Left colon (tissue), 2 donors: Measurements from ENCODE around the gene C6. TPM values are rescaled to one million over a fixed set of nuclear protein-coding genes. Genes with fewer than 3 reads are reported as not detected.
A peak's percentile ranks its signal among the peaks of the same experiment; 100 is the strongest.

Source experiments
- ATAC-seq: fragments of 200-7000 bp; cut with Tn5 transposase; one replicate; pipeline ENCODE4 v1.9.1; 2020; ENCODE audit warnings: mild to moderate bottlenecking, moderate library complexity
- DNase-seq, 2 donors: peaks; one replicate each; pipeline ENCODE4 v3.0.0-alpha.2; 2020
- intact Hi-C, 2 donors: fragments of 100-400 bp; cut with DNase I in 1 of 2; cut with micrococcal nuclease in 1 of 2; formaldehyde crosslinking; loops; one replicate each; pipeline versions ENCODE4 v1.11.2 to v1.14.0; 2022; cut with DNase I, micrococcal nuclease
- total RNA-seq, 2 donors: library from RNA; stranded (reverse); fragmentation: NEBNext Ultra II Directional; extraction: Animal tissue kit (Norgen Biotek cat#: 25700); gene quantifications; one replicate each; pipeline ENCODE4 v1.2.1, GENCODE V29; 2021
- donor health status: DM: no; HTN: no; CAD: no.
- donor health status: DM: yes; HTN: yes; CAD: no.

Gene C6
- total RNA-seq, 2 donors from 2014 or later: 0.92 to 1.0 TPM

- DNase-seq: no peak
- intact Hi-C loops: no loop called here
- no peak for ATAC-seq
These were observed 61.8 kb downstream of the C6 start for GRCh38 chr5:41151564-41151963.

- ATAC-seq: no peak
- no peak for DNase-seq
- intact Hi-C loops: no loop called here
These were observed 64.9 kb downstream of the C6 start for GRCh38 chr5:41148448-41148847.

GRCh38 chr5:41145306-41145705 lies 68.0 kb downstream of the C6 start:
- no peak for ATAC-seq
- no peak for DNase-seq
- intact Hi-C loops: no loop called here

- ATAC-seq: peak; percentile 24
- no peak for DNase-seq
- intact Hi-C loops: no loop called here
These were observed 70.0 kb downstream of the C6 start for GRCh38 chr5:41143131-41143901.

GRCh38 chr5:41127967-41128690 lies 85.2 kb downstream of the C6 start:
- intact Hi-C loops: no loop called here
- no peak for ATAC-seq
- DNase-seq: no peak

GRCh38 chr5:41122459-41122858 lies 90.9 kb downstream of the C6 start:
- DNase-seq (no peak), ATAC-seq (no peak)
- intact Hi-C loops: no loop called here

- DNase-seq (no peak), ATAC-seq (no peak)
- intact Hi-C loops: no loop called here
These were observed 92.7 kb downstream of the C6 start for GRCh38 chr5:41120600-41120999.

GRCh38 chr5:41118177-41118576 lies 95.2 kb downstream of the C6 start:
- ATAC-seq: no peak
- intact Hi-C loops: no loop called here

GRCh38 chr5:41115281-41115680 lies 98.1 kb downstream of the C6 start:
- ATAC-seq: no peak
- no peak for DNase-seq
- intact Hi-C loops: no loop called here

More at GRCh38 chr5:41118177-41118576, 95.2 kb downstream of the C6 start:
- DNase-seq: no peak

GRCh38 chr5:41112486-41113455 lies 100.6 kb downstream of the C6 start:
- intact Hi-C loops: no loop called here
- no peak for ATAC-seq
- no peak for DNase-seq

- ATAC-seq (no peak), DNase-seq (no peak)
- intact Hi-C loops: no loop called here
These were observed 104.1 kb downstream of the C6 start for GRCh38 chr5:41109186-41109585.

- intact Hi-C loops: no loop called here
- no peak for ATAC-seq
- no peak for DNase-seq
These were observed 111.0 kb downstream of the C6 start for GRCh38 chr5:41102341-41102740.

- intact Hi-C loops: no loop called here
- DNase-seq (no peak), ATAC-seq (no peak)
These were observed 115.7 kb downstream of the C6 start for GRCh38 chr5:41097642-41098041.

- intact Hi-C loops: no loop called here
- DNase-seq: no peak
These were observed 117.8 kb downstream of the C6 start for GRCh38 chr5:41095324-41096101.

GRCh38 chr5:41094871-41095270 lies 118.5 kb downstream of the C6 start:
- ATAC-seq: no peak
- intact Hi-C loops: no loop called here
- no peak for DNase-seq

More at GRCh38 chr5:41095324-41096101, 117.8 kb downstream of the C6 start:
- no peak for ATAC-seq

- ATAC-seq (no peak), DNase-seq (no peak)
- intact Hi-C loops: no loop called here
These were observed 119.5 kb downstream of the C6 start for GRCh38 chr5:41093803-41094202.
